NCI-H2196 (cell line): Measurements from ENCODE around the gene CFTR.
"Not testable (repeated sequence)": the region's sequence is repeated elsewhere in the genome, so short reads cannot be mapped to it uniquely, and the experiment has no call there.

ENCODE experiments used
- DNase-seq: peaks from one replicate; lab custom pipeline; 2025; ENCODE audit not compliant: unreplicated experiment; lab: John Stamatoyannopoulos, UW

Gene CFTR

DNA sequence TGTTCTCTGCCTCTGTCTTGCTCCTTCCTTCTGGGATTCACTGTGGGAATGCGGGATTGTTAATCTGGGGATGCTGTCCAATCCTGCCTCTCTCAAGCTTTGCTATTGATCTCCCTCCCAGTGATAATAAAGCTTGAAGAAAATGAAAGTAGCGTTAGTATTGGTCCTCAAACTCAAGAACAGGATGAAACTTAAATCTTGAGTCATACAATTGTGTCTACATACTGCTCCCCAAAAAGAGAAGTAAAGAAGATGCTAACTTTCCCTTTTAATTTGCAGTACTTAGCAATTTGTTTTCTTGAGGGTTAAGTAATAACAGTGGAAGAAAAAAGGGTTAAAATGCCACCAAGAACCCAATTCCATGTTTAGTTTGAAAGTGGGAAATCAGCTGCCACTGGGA lies 13.6 kb downstream of the CFTR start:
- DNase-seq: no peak

GRCh38 chr7:117495308-117495707 lies 15.5 kb downstream of the CFTR start:
- no peak for DNase-seq

DNA sequence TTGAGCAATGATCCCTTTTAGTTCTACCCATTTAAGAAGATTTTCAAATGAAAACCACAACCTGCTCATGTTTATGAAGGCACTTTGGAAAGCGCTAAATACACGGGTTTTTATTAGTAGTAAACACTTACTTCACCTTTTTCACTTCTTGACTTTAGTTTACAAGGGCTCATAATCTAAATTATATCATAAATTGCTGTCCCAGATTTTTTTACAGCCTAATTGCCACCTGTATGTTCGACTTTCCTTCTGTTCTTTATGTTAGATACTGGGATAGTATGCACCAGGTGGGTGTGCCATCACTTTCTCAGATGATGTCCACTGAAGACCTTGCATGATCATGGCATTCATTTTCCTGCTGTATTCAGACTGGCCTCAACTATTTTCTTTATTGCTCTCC lies 22.5 kb downstream of the CFTR start:
- no peak for DNase-seq

GRCh38 chr7:117505238-117505637 lies 25.4 kb downstream of the CFTR start:
- no peak for DNase-seq

DNA sequence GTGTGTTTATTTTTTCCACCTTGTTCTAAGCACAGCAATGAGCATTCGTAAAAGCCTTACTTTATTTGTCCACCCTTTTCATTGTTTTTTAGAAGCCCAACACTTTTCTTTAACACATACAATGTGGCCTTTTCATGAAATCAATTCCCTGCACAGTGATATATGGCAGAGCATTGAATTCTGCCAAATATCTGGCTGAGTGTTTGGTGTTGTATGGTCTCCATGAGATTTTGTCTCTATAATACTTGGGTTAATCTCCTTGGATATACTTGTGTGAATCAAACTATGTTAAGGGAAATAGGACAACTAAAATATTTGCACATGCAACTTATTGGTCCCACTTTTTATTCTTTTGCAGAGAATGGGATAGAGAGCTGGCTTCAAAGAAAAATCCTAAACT lies 28.9 kb downstream of the CFTR start:
- no peak for DNase-seq

DNA sequence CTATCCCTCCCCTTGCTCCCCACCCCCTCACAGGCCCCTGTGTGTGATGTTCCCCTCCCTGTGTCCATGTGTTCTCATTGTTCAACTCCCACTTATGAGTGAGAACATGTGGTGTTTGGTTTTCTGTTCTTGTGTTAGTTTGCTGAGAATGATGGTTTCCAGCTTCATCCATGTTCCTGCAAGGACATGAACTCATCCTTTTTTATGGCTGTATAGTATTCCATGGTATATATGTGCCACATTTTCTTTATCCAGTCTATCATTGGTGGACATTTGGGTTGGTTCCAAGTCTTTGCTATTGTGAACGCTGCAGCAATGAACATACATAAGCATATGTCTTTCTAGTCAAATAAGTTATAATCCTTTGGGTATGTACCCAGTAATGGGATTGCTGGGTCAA lies 37.4 kb downstream of the CFTR start:
- DNase-seq: not testable (repeated sequence)

GRCh38 chr7:117530390-117530789 lies 50.6 kb downstream of the CFTR start:
- no peak for DNase-seq

GRCh38 chr7:117531595-117532244 lies 51.9 kb downstream of the CFTR start:
- DNase-seq: no peak

DNA sequence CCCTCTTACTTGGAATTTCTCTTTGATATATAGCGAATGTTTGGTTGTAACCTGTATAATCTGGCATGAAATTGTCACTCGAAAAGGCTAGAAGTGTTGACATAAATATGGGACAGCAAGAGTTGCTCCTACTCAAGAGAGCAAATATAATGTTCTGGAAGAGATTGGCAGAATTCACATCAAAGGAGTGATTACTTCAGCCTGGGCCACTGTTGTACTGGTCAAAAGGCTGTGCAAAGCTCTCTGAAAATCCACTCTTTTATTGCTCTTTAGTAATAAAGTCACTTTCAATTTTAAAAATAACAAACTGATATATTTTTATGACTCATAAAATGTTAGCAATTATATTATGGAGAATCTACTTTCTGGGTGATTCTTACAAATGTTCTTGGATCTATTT lies 58.2 kb downstream of the CFTR start:
- DNase-seq: no peak

- DNase-seq: no peak
Observed at GRCh38 chr7:117544061-117544460, 64.2 kb downstream of the CFTR start.

DNA sequence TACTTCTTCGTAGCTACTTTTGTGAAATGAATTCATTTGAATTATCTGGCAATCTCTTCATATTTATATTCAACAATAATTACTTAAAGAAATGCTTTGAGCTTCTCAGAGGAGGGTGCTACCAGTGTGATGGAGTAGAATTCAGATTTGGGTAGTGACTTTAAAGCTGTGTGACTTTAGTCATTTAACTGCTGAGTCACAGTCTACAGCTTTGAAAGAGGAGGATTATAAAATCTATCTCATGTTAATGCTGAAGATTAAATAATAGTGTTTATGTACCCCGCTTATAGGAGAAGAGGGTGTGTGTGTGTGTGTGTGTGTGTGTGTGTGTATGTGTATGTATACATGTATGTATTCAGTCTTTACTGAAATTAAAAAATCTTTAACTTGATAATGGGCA lies 68.2 kb downstream of the CFTR start:
- no peak for DNase-seq

GRCh38 chr7:117550625-117551024 lies 70.8 kb downstream of the CFTR start:
- no peak for DNase-seq

DNA sequence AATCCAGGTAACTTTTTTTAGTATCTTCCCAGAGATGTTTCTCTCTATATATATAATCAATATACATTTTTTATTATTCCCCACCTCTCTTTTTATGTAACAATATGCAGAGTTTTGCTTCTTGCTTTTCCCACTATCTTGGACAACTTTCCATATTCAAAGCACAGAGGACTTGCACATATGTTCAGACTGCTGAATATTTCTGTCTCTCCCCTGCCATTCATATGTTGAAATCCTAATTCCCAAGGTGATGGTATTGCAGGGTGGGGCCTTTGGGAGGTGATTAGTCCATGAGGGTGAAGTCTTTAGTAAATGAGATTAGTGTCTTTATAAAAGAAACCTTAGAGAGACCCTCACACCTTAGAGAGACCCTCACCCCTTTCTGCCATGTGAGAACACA lies 72.8 kb downstream of the CFTR start:
- no peak for DNase-seq

DNA sequence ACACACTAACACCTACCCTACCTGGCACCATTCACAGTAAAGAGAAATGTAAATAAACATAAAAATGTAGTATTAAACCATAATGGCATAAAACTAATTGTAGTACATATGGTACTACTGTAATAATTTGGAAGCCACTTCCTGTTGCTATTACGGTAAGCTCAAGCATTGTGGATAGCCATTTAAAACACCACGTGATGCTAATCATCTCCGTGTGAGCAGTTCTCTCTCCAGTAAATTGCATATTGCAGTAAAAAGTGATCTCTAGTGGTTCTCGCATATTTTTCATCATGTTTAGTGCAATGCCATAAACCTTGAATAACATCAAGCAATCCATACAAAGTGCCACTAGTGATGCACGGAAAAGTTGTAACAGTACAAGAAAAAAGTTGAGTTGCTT lies 75.4 kb downstream of the CFTR start:
- no peak for DNase-seq

- DNase-seq: no peak
Observed at GRCh38 chr7:117559391-117559790, 79.6 kb downstream of the CFTR start.

GRCh38 chr7:117560030-117560429 lies 80.2 kb downstream of the CFTR start:
- no peak for DNase-seq

DNA sequence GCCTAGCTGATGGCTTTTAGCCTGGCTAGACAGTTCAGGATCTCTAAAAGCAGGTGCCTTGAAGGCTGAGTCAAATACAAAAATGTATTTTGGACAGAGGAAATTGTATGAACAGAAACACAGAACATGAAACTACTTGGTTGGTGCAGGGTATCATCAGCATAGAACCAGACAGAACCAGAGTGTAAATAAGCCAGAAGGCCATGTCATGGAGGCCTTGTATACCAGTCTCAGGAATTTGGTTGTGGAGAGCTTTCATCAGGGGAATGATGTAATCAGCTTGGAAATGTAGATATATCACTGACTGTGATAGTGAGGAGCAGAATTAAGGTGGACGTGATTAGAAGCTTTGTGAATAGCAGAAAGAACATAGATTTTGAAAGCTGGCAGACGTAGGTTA lies 82.9 kb downstream of the CFTR start:
- DNase-seq: no peak

DNA sequence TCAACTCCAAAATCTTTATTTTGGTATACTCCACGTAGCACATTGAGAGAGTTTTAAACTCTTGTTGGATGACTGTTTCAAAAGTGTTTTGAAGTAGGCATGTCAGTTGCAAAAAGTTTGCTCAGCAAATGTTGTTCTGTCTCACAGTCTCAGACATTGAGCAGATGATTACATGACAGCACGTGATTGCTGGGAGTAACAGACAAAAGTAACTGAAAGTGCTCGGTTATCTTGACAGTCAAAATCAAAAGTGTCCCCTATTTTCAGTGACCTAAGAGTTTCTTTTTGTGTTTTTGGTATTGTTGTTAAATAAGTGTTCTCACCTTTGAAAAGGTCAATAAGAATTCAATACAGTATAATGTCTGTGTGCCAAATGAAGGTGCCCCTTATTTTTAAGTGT lies 84.3 kb downstream of the CFTR start:
- DNase-seq: no peak

DNA sequence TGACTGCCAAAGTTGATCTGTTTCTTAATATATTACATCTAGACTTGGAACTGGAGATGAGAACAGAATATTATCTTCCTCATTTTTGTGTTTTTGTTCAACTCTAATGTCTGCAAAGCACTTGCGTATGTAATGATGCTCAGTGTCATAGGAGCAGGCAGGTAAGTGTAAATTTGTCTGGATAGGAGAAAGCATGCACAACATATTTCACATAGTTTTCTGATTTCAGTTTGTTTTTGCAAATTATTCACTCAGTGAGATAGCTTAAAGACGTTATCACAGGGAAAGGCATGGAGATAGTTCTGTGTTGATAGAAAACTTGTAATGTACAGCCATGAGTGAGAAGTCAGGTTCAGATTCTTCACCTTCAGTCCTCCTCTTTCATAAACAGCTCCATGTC lies 84.8 kb downstream of the CFTR start:
- no peak for DNase-seq

DNA sequence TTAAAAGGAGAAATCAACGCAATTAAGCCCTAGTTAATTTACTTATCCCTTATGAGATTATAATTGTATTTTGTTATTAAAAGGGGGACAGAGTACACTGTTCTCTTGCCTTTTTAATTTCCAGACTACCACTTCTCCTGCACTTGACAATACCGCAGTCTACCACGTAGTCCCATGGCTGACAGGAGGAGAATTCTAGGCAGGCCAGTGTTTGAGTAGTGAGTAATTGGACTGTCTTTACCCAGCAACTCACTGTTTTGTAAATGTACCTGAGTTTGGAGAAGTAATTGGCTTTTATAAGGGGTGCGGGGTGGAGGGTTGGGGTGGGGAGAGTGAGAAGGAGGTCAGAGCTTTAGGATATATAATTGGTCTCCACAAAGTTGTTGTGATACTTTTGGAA lies 85.4 kb downstream of the CFTR start:
- DNase-seq: no peak

DNA sequence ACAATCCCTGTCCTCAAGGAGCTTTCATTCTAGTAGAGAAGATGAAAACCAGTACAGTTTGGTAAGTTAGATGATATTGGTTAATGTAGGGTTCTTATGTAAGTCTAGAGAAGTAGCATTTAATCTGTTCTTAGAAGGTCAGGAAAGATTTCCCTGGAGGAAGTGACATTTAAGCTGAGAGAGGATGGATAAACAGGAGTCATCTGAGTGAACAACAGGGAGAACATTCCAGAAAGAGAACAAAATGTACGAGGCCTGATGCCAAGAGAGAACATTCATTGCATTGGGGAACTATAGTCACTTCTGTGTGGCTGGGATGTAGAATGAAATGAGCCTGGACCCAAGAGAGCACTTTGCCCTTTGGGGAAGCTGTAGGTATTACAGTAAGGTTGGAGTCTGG lies 88.0 kb downstream of the CFTR start:
- DNase-seq: no peak

GRCh38 chr7:117572856-117573620 lies 93.2 kb downstream of the CFTR start:
- no peak for DNase-seq

GRCh38 chr7:117581424-117581823 lies 101.6 kb downstream of the CFTR start:
- DNase-seq: no peak
